IPS-11a (cell line): ENCODE data around the gene COL6A1.

Experiments
- H3K4me3 ChIP-seq: one replicate; pipeline ENCODE4 v1.5.1; 2013; ENCODE audit warnings: low read depth, low read length, control low read depth

Gene COL6A1

DNA sequence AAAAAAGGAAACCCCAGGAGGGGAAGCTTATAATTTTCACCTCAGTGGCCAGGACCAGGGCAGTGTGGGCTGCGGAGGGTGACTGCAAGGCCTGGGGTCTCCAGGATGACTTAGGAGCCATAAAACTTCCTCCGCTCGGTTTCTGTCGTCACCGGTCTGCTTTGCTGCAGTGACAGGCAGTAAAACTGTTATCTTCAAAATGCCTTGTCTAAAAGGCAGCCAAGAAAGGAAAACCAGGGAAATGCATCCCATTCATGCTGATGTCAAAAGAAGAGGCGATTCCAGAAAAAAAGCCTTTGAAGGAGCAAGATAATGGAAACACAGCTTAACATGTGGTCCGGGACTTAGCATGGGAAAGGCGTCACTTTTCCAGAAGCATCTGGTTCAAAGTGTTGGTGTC, 42.0 kb downstream of the COL6A1 start:
- H3K4me3 ChIP-seq = no peak overlapping the region

DNA sequence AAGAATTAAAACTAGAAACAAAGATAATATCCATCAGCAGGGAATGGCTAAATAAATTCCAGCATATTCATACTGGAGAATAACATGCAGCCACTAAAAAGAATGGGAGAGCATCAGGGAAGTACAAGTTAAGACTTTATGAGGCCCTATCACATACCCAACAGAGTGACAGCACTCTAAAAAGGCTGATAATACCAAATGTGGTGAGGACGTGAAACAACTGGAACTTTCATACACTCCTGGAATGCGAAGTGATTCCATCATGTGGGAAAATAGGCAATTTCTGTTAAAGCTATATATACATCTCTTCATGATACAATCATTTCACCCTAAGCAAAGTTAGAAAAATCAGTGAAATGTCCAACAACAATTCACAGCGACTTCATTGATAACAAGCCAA, 42.6 kb downstream of the COL6A1 start:
- H3K4me3 ChIP-seq = no peak overlapping the region

GRCh38 chr21:46025113-46025770, 43.7 kb downstream of the COL6A1 start:
- no peak overlapping the region for H3K4me3 ChIP-seq

GRCh38 chr21:46027851-46028493, 46.4 kb downstream of the COL6A1 start:
- no peak overlapping the region for H3K4me3 ChIP-seq

DNA sequence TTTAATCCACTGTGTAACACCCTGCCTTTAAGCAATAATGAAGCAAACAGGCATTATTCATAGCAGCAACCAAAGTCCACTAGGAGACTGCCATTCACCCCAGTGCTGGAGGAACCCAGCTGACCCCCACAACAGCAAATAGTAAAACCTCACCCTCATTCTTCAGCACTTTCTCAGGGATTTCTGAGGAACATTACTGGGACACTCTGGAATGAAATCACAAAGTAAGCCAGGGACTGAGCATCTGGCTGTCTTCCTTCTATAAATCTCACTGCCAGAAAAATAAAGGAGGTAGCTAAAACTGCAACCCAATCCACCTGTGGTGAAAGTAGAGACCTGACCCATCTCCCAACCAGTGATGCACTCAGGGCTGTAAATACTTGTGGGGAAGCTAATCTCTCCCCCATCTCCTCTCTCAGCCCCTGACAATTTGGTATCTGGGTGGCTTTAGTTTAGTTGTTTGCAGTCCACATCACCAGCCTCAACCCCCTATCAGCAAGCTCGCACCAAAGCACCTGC, 47.1 kb downstream of the COL6A1 start:
- H3K4me3 ChIP-seq = no peak overlapping the region

DNA sequence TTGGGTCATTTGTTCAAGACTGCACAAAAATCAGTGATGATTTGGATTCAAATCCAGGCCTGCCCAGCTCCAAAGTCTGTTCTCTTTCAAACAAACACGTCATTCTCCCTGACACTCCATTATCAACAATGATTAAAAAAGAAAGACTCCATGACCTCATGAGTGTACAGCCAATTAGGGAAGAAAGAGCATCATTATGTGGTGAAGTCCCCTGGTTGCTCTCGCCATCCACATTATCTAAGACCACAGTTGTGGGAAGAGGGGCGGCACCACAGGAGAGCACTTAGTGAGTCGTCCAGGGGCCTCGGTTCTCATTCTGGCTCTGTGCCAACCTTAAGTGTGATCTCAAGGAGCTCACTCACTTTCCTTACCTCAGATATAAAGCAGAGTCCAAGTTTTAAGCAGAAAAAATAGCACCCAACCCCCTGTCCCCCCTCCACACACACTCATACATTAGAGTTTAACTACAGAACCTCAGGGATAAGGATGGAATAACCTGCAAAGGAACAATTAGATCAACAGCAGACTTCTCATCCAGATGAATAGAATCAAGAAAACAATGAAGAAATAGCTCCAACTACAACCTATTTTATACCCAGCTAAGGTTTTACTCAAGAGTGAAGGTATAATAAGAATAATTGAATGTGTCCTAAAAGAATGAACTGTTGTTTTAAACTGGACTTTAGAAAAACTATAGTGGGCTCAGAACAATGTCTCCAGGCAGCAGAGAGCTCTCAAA, 47.8 kb downstream of the COL6A1 start:
- H3K4me3 ChIP-seq = no peak overlapping the region

- H3K4me3 ChIP-seq = no peak overlapping the region
Observed at GRCh38 chr21:46031484-46031883, 49.9 kb downstream of the COL6A1 start.

- H3K4me3 ChIP-seq = no peak overlapping the region
Observed at GRCh38 chr21:46032100-46032499, 50.5 kb downstream of the COL6A1 start.

- no peak overlapping the region for H3K4me3 ChIP-seq
Observed at GRCh38 chr21:46033410-46034400, 52.1 kb downstream of the COL6A1 start.

- H3K4me3 ChIP-seq = no peak overlapping the region
Observed at GRCh38 chr21:46035809-46036695, 54.5 kb downstream of the COL6A1 start.

- H3K4me3 ChIP-seq = no peak overlapping the region
Observed at GRCh38 chr21:46036696-46037330, 55.2 kb downstream of the COL6A1 start.

DNA sequence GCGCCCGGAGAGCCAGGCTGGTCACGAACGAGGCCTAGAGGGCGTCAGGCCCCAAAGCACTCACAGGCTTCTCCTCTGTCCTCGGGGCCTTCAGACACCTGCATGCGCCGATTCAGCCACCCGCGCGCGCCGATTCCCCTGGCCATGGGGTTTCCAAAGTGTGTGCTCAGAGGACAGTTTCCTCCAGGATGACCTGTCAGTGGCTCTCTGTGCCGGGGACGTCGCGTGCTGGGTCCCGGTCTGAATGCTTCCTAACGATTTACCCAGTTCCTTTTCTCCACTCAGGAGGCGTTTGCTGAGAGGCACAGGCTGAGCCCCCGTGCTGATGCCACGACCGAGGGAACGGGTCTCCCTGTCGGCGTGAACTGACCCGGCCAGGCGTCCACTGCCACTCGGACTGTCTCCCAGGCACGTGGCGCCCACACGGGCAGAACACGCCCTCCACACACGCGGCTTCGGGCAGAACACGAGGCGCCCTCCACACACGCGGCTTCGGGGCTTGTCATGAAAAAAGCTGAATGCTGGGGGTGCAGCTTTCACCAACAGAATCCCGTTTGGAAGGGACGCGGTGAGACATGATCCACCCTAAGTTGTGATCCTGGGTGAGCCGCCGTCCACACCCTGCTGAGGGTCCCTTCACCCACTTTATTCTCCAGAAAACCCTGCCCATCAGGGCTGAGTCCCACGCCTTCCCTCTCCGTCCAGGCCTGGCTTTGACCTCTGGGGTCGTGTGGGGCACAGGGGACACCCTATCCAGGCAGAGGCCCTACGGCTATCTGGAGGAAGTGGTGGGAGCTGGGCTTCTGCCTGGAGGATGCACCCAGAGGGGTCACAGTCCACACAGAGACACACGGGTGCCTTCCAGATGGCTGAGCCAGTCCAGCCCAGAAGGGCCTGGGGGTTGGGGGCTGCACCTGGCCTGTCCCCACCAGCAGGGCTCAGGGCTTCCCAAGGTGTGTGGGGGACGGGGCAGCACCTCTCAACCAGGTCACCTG, 56.1 kb downstream of the COL6A1 start:
- H3K4me3 ChIP-seq = no peak overlapping the region

DNA sequence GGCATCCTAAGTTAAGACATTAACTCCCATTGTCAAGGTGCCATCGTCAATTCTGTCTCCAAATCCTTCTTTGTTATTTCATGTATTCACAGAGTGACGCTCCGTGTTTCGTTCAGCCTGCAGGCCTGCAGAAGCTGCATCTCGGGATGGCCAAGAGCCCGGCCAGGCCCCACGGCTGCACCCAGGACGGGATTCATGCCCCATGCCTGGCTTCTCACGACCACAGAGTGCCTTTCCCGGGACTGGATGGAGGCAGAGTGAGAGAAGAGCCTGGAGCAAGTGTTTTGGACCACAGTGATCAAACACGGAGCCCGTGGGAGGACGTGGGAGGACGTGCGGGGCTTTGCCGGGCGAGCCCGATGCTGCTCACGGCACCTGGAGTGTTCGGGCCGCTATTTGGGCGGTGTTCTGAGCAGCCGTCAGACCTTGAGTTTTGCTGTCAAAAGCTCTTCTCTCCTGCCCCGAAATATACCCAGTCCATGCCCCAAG, 56.8 kb downstream of the COL6A1 start:
- no peak overlapping the region for H3K4me3 ChIP-seq

- no peak overlapping the region for H3K4me3 ChIP-seq
Observed at GRCh38 chr21:46038871-46039397, 57.4 kb downstream of the COL6A1 start.

DNA sequence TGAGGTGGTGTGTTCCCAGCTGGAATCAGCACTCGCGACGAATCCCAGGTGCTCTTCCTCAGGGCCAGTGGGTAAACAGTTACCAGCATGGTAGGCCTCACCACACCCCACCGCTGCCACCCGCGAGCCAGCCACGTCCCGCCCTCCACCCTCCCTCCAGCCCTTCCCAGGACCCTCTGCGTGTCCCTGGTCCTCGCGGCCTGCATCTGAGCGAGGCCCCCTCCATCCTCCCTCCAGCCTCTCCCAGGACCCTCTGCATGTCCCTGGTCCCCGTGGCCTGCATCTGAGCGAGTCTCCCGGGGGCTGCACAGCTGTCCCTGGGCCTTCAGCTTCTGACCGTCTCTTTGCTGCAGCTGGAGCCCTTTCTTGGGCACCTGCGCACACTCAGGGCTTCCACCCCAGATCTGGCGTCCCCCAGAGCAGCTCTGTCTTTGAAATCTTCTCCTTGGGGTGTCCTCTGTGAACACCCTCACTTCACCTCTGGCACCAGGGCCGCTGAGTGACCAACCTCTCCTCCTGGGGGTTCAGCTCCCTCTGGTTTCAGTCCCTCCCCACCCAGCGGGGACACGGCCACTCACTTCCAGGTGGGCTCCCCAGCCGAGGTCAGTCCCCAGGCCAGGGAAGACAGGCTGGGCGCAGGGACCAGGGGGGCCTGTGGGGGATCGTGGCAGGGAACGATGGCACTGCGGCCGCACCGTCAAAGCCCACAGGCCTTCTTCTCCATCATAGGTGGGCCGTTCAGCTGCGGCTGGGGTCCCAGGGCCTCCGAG, 58.5 kb downstream of the COL6A1 start:
- no peak overlapping the region for H3K4me3 ChIP-seq

DNA sequence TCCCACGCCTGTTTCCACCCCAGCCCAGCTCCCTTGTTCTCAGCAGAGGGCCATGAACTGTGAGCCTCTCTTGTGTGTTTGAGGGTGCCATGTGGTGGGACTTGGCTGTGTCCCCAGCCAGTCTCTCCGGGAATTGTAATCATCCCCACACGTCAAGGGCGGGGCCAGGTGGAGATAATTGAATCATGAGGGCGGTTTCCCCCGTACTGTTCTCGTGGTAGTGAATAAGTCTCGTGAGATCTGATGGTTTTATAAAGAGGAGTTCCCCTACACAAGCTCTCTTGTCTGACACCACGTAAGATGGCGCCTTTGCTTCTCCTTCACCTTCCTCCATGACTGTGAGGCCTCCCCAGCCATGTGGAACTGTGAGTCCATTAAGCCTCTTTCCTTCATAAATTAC, 59.1 kb downstream of the COL6A1 start:
- H3K4me3 ChIP-seq = no peak overlapping the region

DNA sequence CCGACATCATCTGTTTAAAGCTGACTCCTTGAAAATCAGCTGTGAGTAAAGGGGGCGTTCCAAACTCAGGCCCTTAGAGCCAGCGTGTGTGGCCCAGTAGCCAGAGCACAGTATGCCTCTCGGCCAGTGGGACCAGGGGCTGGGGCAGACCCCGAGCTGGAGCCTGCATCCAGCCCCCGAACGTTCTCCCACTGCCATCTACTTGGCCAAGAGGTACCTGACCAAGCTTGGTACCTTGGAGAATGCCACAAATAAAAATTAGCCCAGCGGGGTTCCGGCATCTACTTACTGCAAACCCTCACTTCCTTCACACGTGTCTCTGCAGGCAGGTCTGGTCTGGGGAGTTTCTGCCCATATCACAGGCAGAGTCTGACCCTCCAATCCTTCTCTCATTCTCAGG, 59.6 kb downstream of the COL6A1 start:
- H3K4me3 ChIP-seq = no peak overlapping the region
